ENCODE measurements around the gene TYW3.
"Not testable (repeated sequence)": the region's sequence is repeated elsewhere in the genome, so short reads cannot be mapped to it uniquely, and the experiment has no call there.

Gene TYW3

GRCh38 chr1:74713849-74714248 is 19.1 kb upstream of the TYW3 start:
- peaks cover 6% of the 10 kb centered on the region for H3K36me3 ChIP-seq (ENCODE audit: control insufficient read depth, insufficient read depth, low read length)
- H3K4me3 ChIP-seq (ENCODE audit: low read length), result no peak overlapping the region
- H3K27ac ChIP-seq (ENCODE audit: low read depth, low read length), result no peak overlapping the region
- H3K4me1 ChIP-seq (ENCODE audit: control insufficient read depth, insufficient read depth, low read length), result peaks cover 2% of the 10 kb centered on the region
- H3K27me3 ChIP-seq (ENCODE audit: control insufficient read depth, insufficient read depth, low read length), result no peaks in the 10 kb centered on the region
- no peak overlapping the region for H3K9ac ChIP-seq (ENCODE audit: low read length)

- H3K9ac ChIP-seq (ENCODE audit: low read length), result no peak overlapping the region
- H3K27me3 ChIP-seq (ENCODE audit: control insufficient read depth, insufficient read depth, low read length), result no peaks in the 10 kb centered on the region
- H3K27ac ChIP-seq (ENCODE audit: low read depth, low read length), result no peak overlapping the region
- H3K4me3 ChIP-seq (ENCODE audit: low read length), result no peak overlapping the region
- peaks cover 6% of the 10 kb centered on the region for H3K36me3 ChIP-seq (ENCODE audit: control insufficient read depth, insufficient read depth, low read length)
- H3K4me1 ChIP-seq (ENCODE audit: control insufficient read depth, insufficient read depth, low read length), result peaks cover 2% of the 10 kb centered on the region
These were observed 18.3 kb upstream of the TYW3 start for GRCh38 chr1:74714429-74715235.

GRCh38 chr1:74715236-74715502 is 17.8 kb upstream of the TYW3 start:
- H3K4me3 ChIP-seq (ENCODE audit: low read length), result no peak overlapping the region
- no peak overlapping the region for H3K27ac ChIP-seq (ENCODE audit: low read depth, low read length)
- H3K4me1 ChIP-seq (ENCODE audit: control insufficient read depth, insufficient read depth, low read length), result peaks cover 2% of the 10 kb centered on the region
- H3K9ac ChIP-seq (ENCODE audit: low read length), result no peak overlapping the region
- no peaks in the 10 kb centered on the region for H3K27me3 ChIP-seq (ENCODE audit: control insufficient read depth, insufficient read depth, low read length)
- peaks cover 6% of the 10 kb centered on the region for H3K36me3 ChIP-seq (ENCODE audit: control insufficient read depth, insufficient read depth, low read length)

- peaks cover 6% of the 10 kb centered on the region for H3K36me3 ChIP-seq (ENCODE audit: control insufficient read depth, insufficient read depth, low read length)
- no peaks in the 10 kb centered on the region for H3K27me3 ChIP-seq (ENCODE audit: control insufficient read depth, insufficient read depth, low read length)
- H3K4me1 ChIP-seq (ENCODE audit: control insufficient read depth, insufficient read depth, low read length), result peaks cover 2% of the 10 kb centered on the region
- no peak overlapping the region for H3K27ac ChIP-seq (ENCODE audit: low read depth, low read length)
- no peak overlapping the region for H3K4me3 ChIP-seq (ENCODE audit: low read length)
- no peak overlapping the region for H3K9ac ChIP-seq (ENCODE audit: low read length)
These were observed 17.1 kb upstream of the TYW3 start for GRCh38 chr1:74715806-74716205.

GRCh38 chr1:74716822-74717221 is 16.1 kb upstream of the TYW3 start:
- Histone ChIP-seq H3K27ac (ENCODE audit: low read depth, low read length) (no peak overlapping the region), H3K4me1 (ENCODE audit: control insufficient read depth, insufficient read depth, low read length) (peaks cover 2% of the 10 kb centered on the region), H3K4me3 (ENCODE audit: low read length) (no peak overlapping the region), H3K9ac (ENCODE audit: low read length) (no peak overlapping the region), H3K36me3 (ENCODE audit: control insufficient read depth, insufficient read depth, low read length) (peaks cover 12% of the 10 kb centered on the region), H3K27me3 (ENCODE audit: control insufficient read depth, insufficient read depth, low read length) (no peaks in the 10 kb centered on the region)

GRCh38 chr1:74717626-74718025 is 15.3 kb upstream of the TYW3 start:
- H3K4me1 ChIP-seq (ENCODE audit: control insufficient read depth, insufficient read depth, low read length), result peaks cover 2% of the 10 kb centered on the region
- no peaks in the 10 kb centered on the region for H3K27me3 ChIP-seq (ENCODE audit: control insufficient read depth, insufficient read depth, low read length)
- no peak overlapping the region for H3K9ac ChIP-seq (ENCODE audit: low read length)
- no peak overlapping the region for H3K4me3 ChIP-seq (ENCODE audit: low read length)
- H3K27ac ChIP-seq (ENCODE audit: low read depth, low read length), result no peak overlapping the region
- H3K36me3 ChIP-seq (ENCODE audit: control insufficient read depth, insufficient read depth, low read length), result peaks cover 12% of the 10 kb centered on the region

- peaks cover 12% of the 10 kb centered on the region for H3K36me3 ChIP-seq (ENCODE audit: control insufficient read depth, insufficient read depth, low read length)
- no peak overlapping the region for H3K4me3 ChIP-seq (ENCODE audit: low read length)
- no peaks in the 10 kb centered on the region for H3K27me3 ChIP-seq (ENCODE audit: control insufficient read depth, insufficient read depth, low read length)
- H3K4me1 ChIP-seq (ENCODE audit: control insufficient read depth, insufficient read depth, low read length), result peaks cover 8% of the 10 kb centered on the region
- no peak overlapping the region for H3K9ac ChIP-seq (ENCODE audit: low read length)
- H3K27ac ChIP-seq (ENCODE audit: low read depth, low read length), result no peak overlapping the region
These were observed 6.9 kb upstream of the TYW3 start for GRCh38 chr1:74726063-74726462.

- Histone ChIP-seq H3K27ac (ENCODE audit: low read depth, low read length) (no peak overlapping the region), H3K27me3 (ENCODE audit: control insufficient read depth, insufficient read depth, low read length) (no peaks in the 10 kb centered on the region), H3K36me3 (ENCODE audit: control insufficient read depth, insufficient read depth, low read length) (peaks cover 6% of the 10 kb centered on the region), H3K4me1 (ENCODE audit: control insufficient read depth, insufficient read depth, low read length) (peaks cover 16% of the 10 kb centered on the region), H3K4me3 (ENCODE audit: low read length) (no peak overlapping the region), H3K9ac (ENCODE audit: low read length) (no peak overlapping the region)
These were observed 4.2 kb upstream of the TYW3 start for GRCh38 chr1:74728736-74729135.

- Histone ChIP-seq H3K27me3 (ENCODE audit: control insufficient read depth, insufficient read depth, low read length) (no peaks in the 10 kb centered on the region), H3K4me3 (ENCODE audit: low read length) (no peak overlapping the region), H3K36me3 (ENCODE audit: control insufficient read depth, insufficient read depth, low read length) (peaks cover 3% of the 10 kb centered on the region), H3K9ac (ENCODE audit: low read length) (no peak overlapping the region), H3K27ac (ENCODE audit: low read depth, low read length) (no peak overlapping the region), H3K4me1 (ENCODE audit: control insufficient read depth, insufficient read depth, low read length) (peaks cover 27% of the 10 kb centered on the region)
These were observed 3.0 kb upstream of the TYW3 start for GRCh38 chr1:74729741-74730478.

GRCh38 chr1:74731399-74732052 is 1.4 kb upstream of the TYW3 start:
- Histone ChIP-seq H3K4me3 (ENCODE audit: low read length) (peak overlapping the region; percentile 40), H3K27ac (ENCODE audit: low read depth, low read length) (no peak overlapping the region), H3K9ac (ENCODE audit: low read length) (no peak overlapping the region)

GRCh38 chr1:74732071-74732946 is 643 bp upstream of the TYW3 start:
- H3K9ac ChIP-seq (ENCODE audit: low read length), result peak overlapping the region; percentile 28

More at GRCh38 chr1:74731399-74732052, 1.4 kb upstream of the TYW3 start:
- H3K36me3 ChIP-seq (ENCODE audit: control insufficient read depth, insufficient read depth, low read length), result no peaks in the 10 kb centered on the region
- no peaks in the 10 kb centered on the region for H3K27me3 ChIP-seq (ENCODE audit: control insufficient read depth, insufficient read depth, low read length)
- H3K4me1 ChIP-seq (ENCODE audit: control insufficient read depth, insufficient read depth, low read length), result peaks cover 27% of the 10 kb centered on the region

More at GRCh38 chr1:74732071-74732946, 643 bp upstream of the TYW3 start:
- not testable (repeated sequence) for H3K27me3 ChIP-seq (ENCODE audit: control insufficient read depth, insufficient read depth, low read length); H3K36me3 ChIP-seq (ENCODE audit: control insufficient read depth, insufficient read depth, low read length)
- H3K4me1 ChIP-seq (ENCODE audit: control insufficient read depth, insufficient read depth, low read length), result peaks cover 27% of the 10 kb centered on the region
- H3K27ac ChIP-seq (ENCODE audit: low read depth, low read length), result peak overlapping the region; percentile 93
- H3K4me3 ChIP-seq (ENCODE audit: low read length), result peak overlapping the region; percentile 98

Data from rectal smooth muscle tissue (tissue), 1 donor.